GM21786 (cell line): ENCODE results near the gene TRABD.
"Not testable (repeated sequence)": the region's sequence is repeated elsewhere in the genome, so short reads cannot be mapped to it uniquely, and the experiment has no call there.

Experiments
- ATAC-seq: cut with Tn5 transposase; IDR thresholded peaks from one replicate; pipeline ENCODE4 v1.9.1; 2021; ENCODE audit not compliant: unreplicated experiment

Gene TRABD

DNA sequence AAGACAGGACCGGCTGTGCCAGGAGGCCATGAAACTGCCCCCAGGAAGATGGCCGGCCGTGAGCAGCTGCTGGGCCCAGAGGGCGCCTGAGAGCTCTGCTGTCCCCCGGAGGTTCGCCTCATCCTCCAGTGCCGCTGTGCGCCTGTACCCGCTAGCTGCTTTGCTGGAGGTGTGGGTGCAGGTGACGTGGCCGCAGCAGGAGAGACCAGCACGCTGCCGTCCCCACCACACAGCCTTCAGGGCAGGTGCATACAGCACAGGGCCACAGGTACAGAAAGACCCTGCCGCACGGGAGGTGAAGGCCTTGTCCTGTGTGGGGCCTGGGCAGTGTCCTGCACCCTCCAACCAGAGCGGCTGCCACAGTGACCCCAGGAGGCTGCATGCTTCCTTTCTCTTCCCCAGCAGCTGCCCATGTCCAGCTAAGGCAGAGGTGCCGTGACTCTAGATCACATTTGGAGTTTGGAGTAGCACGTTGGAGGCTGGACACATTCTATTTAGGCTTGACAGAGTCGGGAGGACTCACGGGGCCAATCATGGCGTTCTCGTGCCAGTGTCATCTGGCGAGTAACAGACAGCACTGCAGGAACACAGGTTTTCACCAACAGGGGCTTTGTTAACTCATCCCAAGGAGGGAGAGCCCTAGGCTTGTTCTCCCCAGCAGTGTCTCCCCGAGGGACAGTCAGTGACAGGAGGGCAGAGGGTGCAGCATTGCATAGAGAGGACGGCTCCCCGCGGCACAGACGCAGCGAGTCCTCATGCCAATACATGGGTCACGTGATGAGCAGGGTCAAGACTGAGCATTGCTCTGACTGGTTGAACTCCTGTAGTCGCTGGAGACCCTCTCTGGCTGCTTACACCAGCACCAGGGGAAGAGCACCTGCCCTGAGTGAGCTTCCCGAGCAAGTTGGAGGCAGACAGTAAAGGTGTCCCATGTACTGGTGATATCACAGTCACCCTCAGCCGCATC, 33.9 kb upstream of the TRABD start:
- ATAC-seq: no peak

GRCh38 chr22:50153056-50153755, 32.5 kb upstream of the TRABD start:
- ATAC-seq: no peak

DNA sequence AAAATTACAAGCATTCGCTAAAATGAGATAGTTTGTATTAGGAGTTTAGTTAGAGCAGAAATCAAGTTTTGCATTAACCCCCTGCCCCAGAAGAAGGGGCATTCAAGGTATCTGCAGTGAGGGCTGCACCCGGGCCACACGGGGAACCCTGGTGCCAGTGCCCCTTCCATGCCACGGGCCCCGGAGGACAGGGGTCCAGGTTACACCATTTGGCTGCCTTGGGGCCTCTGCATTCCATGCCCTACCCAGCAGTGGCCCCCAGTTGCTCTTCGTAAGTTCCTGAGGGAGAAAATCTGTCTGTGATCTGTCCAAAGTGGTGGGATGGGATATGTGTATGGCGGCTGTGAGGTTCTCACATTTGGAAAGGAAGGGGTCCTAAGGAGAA, 32.0 kb upstream of the TRABD start:
- no peak for ATAC-seq

GRCh38 chr22:50157709-50158375, 27.9 kb upstream of the TRABD start:
- ATAC-seq: no peak

GRCh38 chr22:50160947-50161346, 24.8 kb upstream of the TRABD start:
- ATAC-seq: no peak

GRCh38 chr22:50161508-50162390, 24.0 kb upstream of the TRABD start:
- no peak for ATAC-seq

DNA sequence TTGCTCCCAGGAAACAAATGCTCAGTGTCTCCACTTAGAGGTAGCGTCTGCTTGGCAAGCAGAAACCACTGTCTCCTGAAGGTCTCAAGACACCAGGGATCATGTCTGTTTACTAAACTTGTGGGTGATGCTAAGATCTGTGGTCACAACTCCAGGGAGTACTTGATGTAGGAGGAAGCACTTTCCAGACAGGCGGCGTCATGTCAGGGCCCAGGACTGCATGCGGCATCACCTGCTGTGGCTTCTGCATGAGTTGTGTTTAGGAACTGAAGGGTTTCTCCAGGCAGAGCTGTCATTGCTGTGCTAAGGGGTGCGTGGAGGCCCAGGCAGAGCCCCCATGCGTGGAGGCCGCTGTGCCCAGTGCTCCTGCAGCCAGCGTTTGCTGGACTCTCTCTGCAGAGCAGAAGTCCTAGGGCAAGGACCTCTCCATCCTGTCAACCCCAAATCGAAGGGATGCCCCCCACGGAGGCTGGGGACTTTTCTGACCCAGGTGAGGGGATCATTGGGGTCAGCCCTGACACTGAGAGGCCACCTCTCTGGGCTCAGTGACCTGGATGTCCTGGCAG, 23.2 kb upstream of the TRABD start:
- ATAC-seq: no peak

- no peak for ATAC-seq
Measured at GRCh38 chr22:50165436-50166123, 20.1 kb upstream of the TRABD start.

DNA sequence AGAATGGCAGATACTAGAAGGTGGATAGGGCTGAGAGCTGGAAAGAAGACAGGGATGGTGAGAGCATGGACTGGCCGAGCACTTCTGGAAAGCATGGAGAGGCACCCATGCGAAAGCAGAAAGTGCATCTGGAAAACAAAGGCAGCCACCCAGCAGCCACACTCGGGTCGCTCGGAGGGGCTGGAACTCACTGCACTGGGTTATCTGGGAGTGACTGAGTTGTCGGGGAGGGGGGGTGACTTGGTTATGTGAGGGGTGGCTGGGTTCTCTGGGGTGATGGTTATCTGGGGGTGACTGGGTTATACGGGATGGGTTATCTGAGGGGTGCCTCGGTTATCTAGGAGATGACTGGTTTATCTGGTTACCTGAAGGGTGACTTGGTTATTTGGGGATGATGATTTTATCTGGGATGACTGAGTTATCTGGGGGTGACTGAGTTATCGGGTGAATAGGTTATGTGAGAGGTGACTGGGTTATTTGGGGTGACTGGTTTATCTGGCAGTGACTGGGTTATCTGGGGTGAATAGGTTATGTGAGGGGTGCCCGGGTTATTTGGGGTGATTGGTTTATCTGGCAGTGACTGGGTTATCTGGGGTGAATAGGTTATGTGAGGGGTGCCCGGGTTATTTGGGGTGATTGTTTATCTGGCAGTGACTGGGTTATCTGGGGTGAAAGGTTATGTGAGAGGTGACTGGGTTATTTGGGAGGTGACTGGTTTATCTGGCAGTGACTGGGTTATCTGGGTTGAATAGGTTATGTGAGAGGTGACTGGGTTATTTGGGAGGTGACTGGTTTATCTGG, 17.8 kb upstream of the TRABD start:
- ATAC-seq: no peak

- ATAC-seq: not testable (repeated sequence)
Measured at GRCh38 chr22:50168490-50169180, 17.1 kb upstream of the TRABD start.

DNA sequence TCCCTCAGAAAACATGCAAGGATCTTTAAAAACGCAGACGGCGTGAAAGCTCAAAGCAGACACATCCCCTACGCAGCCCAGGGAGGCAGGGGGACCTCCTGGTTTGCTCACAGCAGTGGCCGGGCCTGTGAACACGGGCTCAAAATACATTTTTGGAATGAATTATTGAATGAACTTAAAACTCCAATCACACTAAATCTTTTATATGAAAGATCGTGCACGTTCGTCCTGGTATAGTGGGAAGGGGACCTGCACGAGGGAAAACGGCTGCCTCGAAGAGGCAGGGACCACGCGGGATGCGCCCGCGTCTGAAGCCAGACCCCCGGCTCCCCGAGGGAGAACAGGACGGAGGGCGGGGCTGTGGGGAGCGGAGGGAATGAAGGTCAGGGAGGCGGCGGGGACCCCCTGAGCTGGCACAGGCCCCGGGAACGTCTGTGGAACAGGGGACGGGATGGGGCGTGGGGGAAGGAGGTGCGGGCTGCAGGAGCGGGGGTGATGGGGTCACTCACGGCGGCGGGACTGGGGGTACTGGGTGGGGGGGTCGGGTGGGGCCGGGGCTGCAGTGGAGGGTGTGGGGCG, 16.4 kb upstream of the TRABD start:
- ATAC-seq: no peak

DNA sequence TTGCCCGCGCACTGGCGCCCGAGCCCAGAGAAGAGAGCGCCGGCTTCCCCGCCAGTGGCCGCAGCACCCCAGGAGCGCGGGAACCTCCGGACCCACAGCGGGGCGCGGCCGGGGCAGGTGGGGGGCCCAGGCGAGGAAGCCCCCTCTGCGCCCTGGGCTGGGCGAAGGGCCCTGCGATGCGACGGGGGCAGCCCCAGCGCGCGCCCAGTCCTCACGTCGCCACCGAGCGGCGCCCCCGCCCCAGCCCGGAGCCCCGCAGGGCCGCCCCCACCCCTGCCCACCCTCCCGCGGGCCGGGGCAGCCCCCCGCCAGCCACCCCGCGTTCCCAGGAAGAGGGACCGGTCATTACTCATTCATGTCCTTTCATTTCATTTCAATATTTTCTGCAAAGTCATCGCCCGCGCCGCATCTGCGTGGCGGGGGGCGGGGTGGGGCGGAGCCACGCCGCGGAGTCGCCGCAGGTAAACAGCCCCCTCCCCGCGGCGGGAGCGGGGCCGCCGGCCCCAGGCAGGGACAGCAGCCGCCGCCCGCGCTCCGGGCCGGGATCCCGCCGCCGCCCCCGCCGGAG, 15.9 kb upstream of the TRABD start:
- no peak for ATAC-seq

DNA sequence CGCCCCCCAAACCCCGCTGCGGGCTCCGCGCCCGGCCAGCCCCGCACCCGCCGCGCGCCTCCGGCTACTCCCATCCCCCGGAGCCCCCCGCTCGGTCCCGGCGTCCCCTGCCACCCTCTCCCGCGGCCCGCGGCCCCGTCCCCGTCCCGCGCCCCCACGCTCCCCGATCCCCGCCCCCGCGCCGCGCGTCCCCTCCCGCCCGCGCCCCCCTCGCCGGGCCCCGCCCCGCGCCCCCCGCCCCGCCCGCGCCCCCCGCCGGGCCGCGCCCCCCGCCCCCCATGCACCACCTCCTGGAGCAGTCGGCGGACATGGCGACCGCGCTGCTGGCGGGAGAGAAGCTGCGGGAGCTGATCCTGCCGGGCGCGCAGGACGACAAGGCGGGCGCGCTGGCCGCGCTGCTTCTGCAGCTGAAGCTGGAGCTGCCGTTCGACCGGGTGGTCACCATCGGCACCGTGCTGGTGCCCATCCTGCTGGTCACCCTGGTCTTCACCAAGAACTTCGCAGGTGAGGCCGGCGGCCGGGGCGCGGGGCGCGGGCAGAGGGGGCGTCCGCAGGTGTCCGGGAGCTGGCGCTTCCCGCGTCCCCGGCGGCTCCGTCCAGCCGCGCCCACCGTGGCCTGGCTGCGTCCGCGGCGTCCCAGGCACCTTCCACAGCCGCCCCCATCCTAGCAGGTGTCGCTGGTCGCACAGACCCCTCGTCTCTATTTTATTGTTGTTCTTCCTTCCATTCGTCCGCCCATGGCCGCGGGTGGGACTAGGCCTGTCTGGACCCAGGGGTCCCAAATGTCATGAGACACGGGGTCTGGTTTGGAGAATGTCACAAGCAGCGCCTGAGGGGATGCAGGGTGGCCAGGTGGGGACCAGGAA, 15.0 kb upstream of the TRABD start, which contains the start of gene PANX2:
PANX2 (plus strand) TSS at position 279 of the 866 bp plus-strand sequence; CDS start at position 279, 0 bp downstream.
- no peak for ATAC-seq

DNA sequence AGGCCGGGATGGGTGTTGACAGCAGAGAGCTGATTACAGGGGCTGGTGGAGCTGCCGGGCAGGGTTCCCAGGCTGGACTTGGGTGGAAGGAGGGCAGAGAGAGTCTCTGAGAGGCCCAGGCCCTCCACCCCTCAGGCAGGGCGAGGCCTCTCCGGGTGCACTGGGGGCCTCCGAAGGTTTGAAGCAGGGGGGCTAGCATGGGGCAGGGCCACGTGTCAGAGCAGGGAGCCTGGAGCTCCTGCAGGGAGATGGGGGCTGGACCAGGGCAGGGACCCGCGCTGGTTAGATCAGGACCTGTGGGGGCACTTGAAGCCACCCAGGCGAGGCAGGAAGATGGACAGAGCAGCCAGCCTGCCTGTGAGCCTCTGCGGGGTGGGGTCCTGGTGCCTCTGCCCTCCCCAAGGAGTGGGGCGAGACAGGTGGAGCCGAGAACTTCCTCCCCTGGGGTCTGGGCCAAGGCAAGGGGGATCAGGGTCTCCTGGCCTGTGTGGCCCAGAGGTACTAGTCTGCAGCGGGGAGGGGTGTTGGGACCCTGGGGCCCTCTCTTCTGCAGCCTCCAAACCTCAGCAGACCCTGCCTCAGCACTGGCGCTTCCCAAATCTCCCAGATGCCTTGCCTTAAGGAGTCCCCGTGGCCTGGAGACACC, 14.3 kb upstream of the TRABD start:
- no peak for ATAC-seq

GRCh38 chr22:50171965-50172421, 13.7 kb upstream of the TRABD start:
- ATAC-seq: no peak
